WTC11 (cell line): ENCODE measurements around the gene NBPF1.
"Not testable (repeated sequence)": the region's sequence is repeated elsewhere in the genome, so short reads cannot be mapped to it uniquely, and the experiment has no call there.

Experiments
- ESRRA ChIP-seq: sonication (generic); formaldehyde crosslinking; IDR thresholded peaks from 2 replicates; pipeline ENCODE4 v1.8.1; 2022; ENCODE audit warnings: mild to moderate bottlenecking, missing genetic modification reagents, borderline replicate concordance
- ETV6 ChIP-seq: sonication (generic); formaldehyde crosslinking; IDR thresholded peaks from 2 replicates; pipeline ENCODE4 v1.8.1; 2022; ENCODE audit warnings: mild to moderate bottlenecking, missing genetic modification reagents
- FOXJ3 ChIP-seq: sonication (generic); formaldehyde crosslinking; IDR thresholded peaks from 2 replicates; pipeline ENCODE4 v1.9.0; 2021; ENCODE audit warnings: missing genetic modification reagents, mild to moderate bottlenecking, borderline replicate concordance
- ZNF121 ChIP-seq: sonication (generic); formaldehyde crosslinking; IDR thresholded peaks from 2 replicates; pipeline ENCODE4 v1.8.0; 2023; ENCODE audit warnings: missing genetic modification reagents
- ZNF138 ChIP-seq: sonication (generic); formaldehyde crosslinking; conservative IDR thresholded peaks from 2 replicates; pipeline ENCODE4 v1.8.1; 2022; ENCODE audit warnings: mild to moderate bottlenecking, moderate library complexity, missing genetic modification reagents
- ZNF232 ChIP-seq: sonication (generic); formaldehyde crosslinking; IDR thresholded peaks from 2 replicates; pipeline ENCODE4 v1.8.0; 2022; ENCODE audit warnings: mild to moderate bottlenecking, missing genetic modification reagents
- TF ChIP-seq, protein P1 (sequence below): fragments of 200-600 bp; IDR thresholded peaks from 2 replicates; pipeline ENCODE4 v1.8.0; 2022; ENCODE audit warnings: antibody characterized with exemption
- TF ChIP-seq, protein P2 (sequence below): sonication (generic); formaldehyde crosslinking; IDR thresholded peaks from 2 replicates; pipeline ENCODE4 v1.8.1; 2023; ENCODE audit warnings: mild to moderate bottlenecking, missing genetic modification reagents
- TF ChIP-seq, protein P3 (sequence below): sonication (generic); formaldehyde crosslinking; IDR thresholded peaks from 2 replicates; pipeline ENCODE4 v1.8.1; 2022; ENCODE audit warnings: mild to moderate bottlenecking, missing genetic modification reagents, moderate library complexity, borderline replicate concordance

DNA sequence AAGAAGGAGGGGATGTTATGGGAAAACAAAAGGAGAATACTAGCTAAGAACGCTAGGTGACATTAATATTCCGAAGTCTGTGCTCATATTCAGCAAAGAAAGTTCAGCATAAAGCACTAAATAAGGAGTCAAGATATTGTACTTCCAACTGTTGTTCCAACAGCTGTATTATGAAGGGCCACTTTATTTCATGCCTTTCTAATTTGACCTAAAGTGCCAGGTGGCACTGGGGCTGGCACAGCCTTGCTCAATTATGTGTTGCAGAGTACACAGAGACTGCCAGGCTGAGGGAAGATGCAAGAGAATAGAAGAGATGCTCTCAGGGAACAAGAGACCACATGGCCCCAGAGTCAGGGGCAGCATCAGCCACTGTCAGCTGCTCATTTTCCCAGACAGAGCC is 9.7 kb downstream of the NBPF1 start:
- not testable (repeated sequence) for TF ChIP-seq ZNF121; ZNF138; ETV6 (CRISPR knock-in tag); FOXJ3 (CRISPR knock-in tag); ESRRA (CRISPR knock-in tag); ZNF232 (CRISPR knock-in tag)
- TF ChIP-seq, protein P1, sequence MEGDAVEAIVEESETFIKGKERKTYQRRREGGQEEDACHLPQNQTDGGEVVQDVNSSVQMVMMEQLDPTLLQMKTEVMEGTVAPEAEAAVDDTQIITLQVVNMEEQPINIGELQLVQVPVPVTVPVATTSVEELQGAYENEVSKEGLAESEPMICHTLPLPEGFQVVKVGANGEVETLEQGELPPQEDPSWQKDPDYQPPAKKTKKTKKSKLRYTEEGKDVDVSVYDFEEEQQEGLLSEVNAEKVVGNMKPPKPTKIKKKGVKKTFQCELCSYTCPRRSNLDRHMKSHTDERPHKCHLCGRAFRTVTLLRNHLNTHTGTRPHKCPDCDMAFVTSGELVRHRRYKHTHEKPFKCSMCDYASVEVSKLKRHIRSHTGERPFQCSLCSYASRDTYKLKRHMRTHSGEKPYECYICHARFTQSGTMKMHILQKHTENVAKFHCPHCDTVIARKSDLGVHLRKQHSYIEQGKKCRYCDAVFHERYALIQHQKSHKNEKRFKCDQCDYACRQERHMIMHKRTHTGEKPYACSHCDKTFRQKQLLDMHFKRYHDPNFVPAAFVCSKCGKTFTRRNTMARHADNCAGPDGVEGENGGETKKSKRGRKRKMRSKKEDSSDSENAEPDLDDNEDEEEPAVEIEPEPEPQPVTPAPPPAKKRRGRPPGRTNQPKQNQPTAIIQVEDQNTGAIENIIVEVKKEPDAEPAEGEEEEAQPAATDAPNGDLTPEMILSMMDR: not testable (repeated sequence)
- TF ChIP-seq, protein P2, sequence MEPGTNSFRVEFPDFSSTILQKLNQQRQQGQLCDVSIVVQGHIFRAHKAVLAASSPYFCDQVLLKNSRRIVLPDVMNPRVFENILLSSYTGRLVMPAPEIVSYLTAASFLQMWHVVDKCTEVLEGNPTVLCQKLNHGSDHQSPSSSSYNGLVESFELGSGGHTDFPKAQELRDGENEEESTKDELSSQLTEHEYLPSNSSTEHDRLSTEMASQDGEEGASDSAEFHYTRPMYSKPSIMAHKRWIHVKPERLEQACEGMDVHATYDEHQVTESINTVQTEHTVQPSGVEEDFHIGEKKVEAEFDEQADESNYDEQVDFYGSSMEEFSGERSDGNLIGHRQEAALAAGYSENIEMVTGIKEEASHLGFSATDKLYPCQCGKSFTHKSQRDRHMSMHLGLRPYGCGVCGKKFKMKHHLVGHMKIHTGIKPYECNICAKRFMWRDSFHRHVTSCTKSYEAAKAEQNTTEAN (CRISPR knock-in tag): not testable (repeated sequence)
- TF ChIP-seq, protein P3, sequence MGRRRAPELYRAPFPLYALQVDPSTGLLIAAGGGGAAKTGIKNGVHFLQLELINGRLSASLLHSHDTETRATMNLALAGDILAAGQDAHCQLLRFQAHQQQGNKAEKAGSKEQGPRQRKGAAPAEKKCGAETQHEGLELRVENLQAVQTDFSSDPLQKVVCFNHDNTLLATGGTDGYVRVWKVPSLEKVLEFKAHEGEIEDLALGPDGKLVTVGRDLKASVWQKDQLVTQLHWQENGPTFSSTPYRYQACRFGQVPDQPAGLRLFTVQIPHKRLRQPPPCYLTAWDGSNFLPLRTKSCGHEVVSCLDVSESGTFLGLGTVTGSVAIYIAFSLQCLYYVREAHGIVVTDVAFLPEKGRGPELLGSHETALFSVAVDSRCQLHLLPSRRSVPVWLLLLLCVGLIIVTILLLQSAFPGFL: not testable (repeated sequence)
